Cardiac septum (tissue), 1 donor: Measurements from ENCODE around the gene WSCD1. TPM values are rescaled to one million over a fixed set of nuclear protein-coding genes. Genes with fewer than 3 reads are reported as not detected.

ENCODE experiments used
- DNase-seq: peaks from one replicate; pipeline ENCODE4 v3.0.0-alpha.2; 2020; ENCODE audit warnings: low spot score
- intact Hi-C: fragments of 100-400 bp; cut with DNase I; formaldehyde crosslinking; loops from one replicate; pipeline ENCODE4 v1.14.0; 2022
- total RNA-seq: library from RNA; stranded (reverse); fragmentation: NEBNext Ultra II Directional; extraction: Animal tissue kit (Norgen Biotek cat#: 25700); gene quantifications from one replicate; pipeline ENCODE4 v1.2.1, GENCODE V29; 2021
- donor health status: DM: no; HTN: no; CAD: no.

WSCD1 gene
- total RNA-seq, 1 donor from 2014 or later, result 1.4 TPM

DNA sequence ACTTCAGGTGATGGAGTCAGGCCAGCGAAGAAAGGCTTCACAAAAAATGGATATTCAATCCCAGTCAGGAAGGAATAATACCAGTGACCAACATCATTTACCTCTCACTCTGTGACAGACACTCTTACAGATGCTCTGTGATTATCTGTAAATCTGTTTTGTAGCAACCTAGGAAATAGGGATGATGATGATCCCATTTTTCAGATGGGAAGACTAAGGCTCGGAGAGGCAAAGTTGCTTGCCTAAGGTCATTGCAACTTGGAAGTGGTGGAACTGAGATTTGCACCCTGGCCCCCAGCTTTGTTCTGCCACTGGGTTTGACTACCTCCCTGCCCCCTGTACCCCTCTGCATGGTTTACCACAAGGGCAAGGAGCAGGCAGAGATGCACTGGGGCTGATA lies 14.1 kb upstream of the WSCD1 start:
- intact Hi-C loops, result no loop called here
- DNase-seq, result no peak

DNA sequence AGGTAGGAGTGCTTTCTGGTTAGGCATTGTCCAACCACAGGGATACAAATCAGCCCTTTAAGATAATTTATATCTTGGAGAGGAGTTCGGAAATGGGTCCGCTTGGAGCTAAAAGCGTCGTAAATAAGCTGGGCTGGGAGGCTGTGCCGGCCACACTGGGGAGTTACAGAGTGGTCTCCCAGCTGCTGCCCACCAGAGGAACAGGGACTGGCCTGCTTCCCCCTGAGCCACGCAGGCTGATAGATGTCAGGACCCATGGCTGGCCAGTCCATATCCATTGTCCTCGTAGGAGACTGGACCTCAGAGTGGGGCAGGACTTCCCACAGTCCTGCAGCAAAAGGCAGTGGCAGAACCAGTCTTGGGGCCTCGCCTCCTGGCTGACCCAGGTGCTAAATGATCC lies 12.6 kb upstream of the WSCD1 start:
- DNase-seq, result no peak
- intact Hi-C loops, result no loop called here

DNA sequence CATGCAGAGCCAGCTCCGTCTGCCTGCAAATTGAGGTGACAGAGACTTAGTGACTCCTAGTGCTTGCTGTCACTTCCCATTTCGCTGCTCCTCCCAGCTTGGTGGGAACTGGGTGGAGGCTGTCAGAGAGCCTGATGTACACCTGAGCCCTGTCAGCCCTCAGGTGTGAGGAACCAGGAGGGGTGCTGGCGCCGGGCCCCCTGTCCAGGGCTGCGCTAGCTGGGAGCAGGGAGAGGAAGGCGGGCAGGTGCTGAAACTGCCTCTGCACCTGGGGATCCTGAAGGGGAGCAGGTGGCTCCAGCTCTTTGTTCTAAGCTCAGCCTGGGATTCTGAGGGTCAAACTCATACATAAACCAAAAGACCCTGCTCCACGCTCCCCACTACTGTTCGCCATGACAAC lies 10.8 kb upstream of the WSCD1 start:
- intact Hi-C loops, result no loop called here

DNA sequence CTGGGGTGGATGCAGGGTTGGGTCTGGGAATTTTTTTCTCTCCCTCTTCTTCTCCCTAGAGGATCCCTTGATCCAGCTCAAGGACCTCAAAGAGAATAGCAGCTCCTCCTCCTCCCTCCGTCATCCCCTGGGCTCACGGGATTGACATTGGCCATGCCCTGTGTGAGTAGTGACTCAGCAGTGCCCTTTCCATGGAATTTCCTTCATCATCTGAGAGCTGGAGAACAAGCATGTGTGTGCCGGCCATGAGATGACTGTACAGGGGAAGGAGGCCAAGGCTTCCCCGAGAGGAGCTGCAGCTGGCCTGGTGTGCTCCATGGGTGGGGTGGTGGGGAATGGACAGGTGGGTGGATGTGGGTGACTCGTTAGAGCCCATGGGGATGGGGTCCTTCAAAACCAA lies 8.9 kb upstream of the WSCD1 start:
- no peak for DNase-seq

More for the DNA sequence above, 10.8 kb upstream of the WSCD1 start:
- no peak for DNase-seq

DNA sequence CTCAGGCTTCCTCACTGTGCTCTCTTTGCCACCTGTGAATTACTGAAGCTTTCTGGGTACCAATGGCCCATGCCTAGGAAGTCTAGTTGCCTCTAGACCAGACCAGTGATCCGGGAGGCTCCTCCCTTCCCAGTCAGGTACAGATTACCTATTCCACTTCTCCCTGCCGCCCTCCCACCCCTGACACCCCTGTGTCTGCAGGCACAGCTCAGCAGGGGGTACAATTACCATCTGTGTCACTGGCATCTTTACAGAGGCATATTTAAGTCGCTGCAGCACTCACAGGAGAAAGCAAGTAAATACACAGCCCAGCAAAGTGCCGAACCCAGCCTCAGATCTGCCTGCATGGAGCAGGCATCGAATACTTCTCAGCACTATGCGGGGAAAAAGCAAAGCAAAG lies 5.3 kb upstream of the WSCD1 start:
- intact Hi-C loops, result no loop called here
- no peak for DNase-seq

More for the DNA sequence above, 8.9 kb upstream of the WSCD1 start:
- intact Hi-C loops, result no loop called here

DNA sequence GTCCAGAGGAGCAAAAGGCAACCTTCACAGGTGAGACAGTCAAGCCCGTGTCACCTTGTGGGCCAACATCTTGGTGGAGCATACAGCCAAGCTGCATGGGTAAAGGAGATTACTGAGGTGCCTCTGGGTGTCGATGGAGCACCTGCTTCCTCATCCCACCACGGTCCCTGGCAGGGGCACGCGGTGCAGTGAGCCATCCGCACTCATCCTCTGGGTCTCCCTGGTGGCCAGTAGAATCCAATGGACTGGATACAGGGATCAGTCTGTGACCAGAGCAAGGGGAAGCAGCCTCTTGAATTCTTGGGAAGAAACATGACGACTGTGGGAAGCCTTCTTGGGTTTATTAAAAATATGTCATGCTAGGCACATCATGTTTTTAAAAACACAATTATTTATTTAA lies 4.8 kb upstream of the WSCD1 start:
- intact Hi-C loops, result no loop called here
- no peak for DNase-seq

DNA sequence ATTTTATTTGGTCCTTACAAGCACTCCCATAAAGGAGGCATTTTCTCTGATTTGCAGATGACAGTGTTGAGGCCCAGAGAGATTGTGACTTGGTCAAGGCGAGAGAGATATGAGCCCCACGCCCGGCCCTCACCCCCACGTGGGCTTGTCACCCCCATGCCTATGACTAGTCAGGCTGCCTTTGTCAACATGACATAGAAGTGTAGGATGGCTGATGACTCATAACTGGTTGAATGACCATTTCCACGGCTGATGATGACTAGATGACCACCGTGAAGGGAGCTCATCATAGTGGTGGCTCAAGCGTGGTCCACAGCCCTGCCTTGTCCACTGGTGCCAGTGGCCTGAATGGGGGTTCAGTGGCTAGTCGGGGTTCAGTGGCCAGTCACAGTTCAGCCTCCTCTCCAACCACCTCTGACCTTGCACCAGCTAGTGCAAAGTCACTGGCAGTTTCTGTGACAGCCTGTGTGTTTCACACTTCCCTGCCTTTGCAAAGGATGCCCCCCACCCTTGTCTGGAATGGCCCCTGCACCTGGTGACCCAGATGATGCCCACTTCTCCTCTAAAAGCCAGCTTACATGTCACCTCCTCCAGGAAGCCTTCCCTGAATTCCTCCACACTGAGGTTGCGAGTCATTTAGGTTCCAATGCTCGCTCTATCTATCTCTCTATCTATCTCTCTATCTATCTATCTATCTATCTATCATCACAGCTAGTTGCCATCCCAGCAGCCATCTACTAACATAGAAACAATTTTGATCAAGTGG lies 3.8 kb upstream of the WSCD1 start:
- intact Hi-C loops, result no loop called here

DNA sequence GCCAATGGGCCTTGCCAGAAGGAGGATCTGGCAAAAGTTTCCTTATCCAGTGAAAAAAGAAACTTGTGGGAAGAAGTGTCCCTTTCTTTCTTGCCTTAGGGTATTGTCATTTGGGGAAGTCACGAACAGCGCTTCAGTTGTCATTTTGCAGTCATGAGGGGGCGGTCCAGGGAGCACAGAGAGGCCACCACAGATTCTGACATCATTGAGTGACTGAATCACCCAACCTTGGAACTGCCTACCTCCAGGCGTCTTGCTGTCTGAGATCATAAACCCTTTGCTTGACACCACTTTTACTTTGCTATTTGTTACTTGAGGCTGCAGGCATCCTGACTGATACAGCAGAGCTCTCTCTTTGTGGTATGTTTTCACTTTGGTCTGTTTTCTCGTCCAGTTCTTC lies 3.1 kb upstream of the WSCD1 start:
- DNase-seq, result no peak
- intact Hi-C loops, result no loop called here

More for the DNA sequence above, 3.8 kb upstream of the WSCD1 start:
- no peak for DNase-seq

DNA sequence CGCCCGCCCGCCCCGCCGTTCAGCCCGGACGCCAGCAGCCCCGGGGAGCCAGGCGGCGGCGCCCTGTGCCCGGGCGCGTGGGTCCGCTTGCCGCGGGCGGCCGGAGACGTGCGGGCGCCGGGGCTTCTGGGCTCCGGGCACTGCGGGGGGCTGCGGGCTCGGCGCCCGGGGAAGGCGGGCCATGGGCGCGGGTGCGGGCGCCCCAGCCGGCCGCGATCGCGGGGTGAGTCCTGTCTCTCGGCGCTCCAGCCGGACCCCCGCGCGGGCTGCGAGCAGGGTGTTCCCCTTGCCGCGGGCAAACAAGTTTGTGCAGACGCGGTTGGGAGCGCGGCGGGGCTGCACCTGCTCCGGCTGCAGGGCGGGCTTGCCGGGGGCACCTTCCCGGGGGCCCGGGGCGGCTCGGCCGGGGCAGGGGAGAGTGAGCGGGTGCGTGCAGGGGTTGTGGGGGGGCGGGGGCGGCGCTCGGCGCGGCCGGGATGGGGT lies 292 bp downstream of the WSCD1 start:
- DNase-seq, result no peak
- intact Hi-C loops, result no loop called here

DNA sequence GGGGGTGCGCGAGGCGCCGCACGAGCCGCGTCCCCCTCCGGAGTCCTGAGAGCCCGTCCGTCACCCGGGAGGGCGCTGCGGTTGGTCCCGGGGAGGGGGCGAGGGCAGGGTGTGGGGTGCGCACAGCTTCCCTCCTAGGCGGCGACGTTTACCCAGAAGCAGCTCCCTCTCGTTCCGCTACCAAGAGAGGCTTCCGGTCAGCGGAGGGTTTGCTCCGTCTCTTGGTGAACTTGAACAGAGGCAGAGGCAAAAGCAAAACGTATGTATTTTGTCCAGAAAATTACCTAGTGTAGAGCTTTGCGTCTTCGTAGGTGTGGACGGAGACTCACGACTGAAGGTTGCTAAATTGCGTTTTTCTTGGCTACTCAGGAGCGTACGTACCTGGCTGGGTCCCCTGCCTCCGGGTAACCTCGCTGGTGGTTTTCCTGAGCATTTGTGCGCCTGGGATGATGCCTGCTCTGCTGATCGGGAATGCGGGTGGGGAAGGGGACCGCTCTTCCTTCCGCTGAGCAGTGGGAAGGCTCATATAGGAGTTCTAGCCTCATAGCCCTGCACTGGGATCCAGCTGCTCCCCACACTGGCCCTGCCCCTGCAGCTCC lies 833 bp downstream of the WSCD1 start:
- intact Hi-C loops, result no loop called here
- DNase-seq, result no peak

DNA sequence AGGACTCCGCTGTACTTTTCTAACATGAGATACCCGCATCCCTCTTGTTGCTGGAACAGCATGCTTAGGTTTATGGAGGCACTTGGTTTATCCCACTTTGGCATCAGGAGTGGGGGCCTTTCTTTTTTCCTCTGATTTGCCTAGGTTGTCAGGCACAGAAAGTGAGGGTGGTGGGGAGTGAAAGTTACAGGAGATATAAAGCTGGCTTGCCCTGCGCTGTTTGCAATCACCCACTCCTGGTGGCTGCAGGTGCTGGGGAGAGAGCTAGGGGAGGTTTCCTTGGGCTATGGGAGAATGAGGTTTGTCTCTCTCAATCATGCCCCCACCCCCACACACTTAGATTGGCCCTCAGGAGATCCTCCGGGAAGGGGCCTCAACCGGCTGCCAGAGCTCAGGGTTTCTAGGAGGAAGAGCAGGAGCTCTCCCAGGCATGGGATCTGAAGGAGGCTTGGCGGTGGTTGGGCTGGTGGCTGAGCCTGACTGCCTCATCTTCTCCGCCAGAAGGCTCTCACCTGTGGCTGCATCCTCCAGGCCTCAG lies 1.4 kb downstream of the WSCD1 start:
- intact Hi-C loops, result no loop called here
- no peak for DNase-seq

DNA sequence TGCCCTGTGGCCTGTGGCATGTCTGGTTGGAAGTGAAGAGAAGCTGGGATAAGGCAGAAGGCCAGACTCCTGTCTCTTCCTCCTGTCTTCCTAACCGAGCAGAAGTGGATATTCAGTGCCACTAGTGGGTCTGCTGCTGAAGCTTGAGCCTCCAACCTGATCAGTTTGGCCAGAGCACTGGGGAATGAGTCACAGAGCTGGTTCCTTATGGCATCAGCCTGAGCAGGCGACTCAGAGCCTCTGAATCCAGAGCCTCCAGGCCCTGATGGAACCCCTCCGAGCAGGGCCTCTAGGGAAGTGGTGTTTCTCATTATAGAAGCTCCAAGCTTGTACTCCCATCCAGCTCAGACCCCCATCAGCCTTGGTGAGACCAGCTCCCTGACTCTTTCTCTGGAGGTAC lies 2.0 kb downstream of the WSCD1 start:
- intact Hi-C loops, result no loop called here
- DNase-seq, result no peak

DNA sequence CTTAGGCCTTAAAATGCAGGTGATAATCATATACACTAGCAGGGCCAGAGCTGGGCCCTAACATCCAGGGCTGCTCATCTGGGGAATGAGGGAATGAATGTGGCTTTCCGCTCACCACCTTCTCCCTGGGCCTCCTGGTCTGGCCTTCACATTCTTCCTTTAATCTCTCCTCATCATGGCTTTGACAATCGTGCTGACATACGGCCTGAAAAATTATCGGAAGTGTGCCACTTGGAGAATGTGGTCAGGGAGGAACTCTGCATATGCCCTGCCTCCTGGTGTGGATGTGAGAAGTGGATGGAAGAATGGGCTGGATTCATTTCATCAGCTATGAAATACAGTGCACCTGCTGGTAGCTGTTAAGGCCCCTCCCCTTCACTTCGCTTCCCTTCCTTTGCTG lies 2.4 kb downstream of the WSCD1 start:
- intact Hi-C loops, result no loop called here
- DNase-seq, result no peak

DNA sequence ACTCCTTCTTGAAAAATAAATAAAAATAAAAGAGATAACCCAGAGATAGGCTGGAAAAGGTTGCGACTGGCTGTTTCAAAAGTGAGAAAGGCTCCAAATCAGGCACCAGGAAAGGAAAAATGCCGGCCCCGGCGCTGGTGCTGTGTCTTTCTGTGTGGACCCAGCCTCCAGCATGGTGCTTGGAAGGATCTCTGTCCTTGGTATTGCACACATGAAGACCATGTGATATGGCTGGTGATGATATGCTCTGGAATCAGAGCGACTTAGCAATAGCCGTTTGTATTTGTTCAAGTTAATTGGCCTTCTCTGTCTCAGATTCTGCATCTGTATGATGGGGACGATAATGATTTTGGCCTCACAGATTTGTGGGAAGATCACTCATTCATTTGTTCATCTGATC lies 3.4 kb downstream of the WSCD1 start:
- intact Hi-C loops, result no loop called here
- no peak for DNase-seq

DNA sequence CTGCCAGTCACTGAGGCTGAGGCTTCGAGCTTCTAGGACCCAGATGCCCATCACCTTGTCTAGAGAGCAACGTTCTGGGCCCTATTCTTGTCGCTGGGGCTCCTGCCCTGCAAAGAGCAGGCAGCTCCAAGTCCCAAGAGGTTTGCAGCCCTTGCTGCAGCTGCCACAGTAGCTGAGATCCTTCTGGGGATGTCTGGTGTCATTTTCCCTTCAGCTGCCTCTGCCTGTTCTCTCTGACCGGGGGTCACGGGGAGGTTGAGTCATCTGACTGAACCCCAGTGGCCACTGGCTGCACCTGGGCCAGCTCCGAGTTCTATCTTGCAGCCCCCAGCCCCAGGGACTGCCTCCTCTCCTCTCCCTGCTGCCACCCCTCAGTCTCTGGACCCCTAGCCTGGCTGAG lies 4.9 kb downstream of the WSCD1 start:
- no peak for DNase-seq
- intact Hi-C loops, result no loop called here

DNA sequence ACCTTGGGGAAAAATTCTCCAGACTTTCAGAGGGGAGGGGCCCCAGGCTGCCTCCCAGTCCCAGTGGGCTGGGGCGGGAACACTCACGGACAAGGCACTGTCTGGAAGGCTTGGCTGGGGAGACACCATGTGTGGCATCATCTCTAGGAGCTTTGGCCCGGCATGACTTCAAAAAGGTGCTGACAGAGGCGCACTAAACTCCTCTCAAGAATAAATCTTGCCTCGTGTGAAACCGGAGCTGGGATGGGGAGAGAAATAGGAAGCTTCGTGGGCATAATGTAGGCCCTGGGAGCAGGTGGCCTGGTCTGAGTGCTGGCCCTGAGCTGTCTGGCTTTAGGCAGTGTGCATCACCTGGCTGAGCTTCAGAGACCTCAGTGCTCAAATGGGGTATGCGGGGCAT lies 5.7 kb downstream of the WSCD1 start:
- intact Hi-C loops, result no loop called here
- DNase-seq, result no peak

DNA sequence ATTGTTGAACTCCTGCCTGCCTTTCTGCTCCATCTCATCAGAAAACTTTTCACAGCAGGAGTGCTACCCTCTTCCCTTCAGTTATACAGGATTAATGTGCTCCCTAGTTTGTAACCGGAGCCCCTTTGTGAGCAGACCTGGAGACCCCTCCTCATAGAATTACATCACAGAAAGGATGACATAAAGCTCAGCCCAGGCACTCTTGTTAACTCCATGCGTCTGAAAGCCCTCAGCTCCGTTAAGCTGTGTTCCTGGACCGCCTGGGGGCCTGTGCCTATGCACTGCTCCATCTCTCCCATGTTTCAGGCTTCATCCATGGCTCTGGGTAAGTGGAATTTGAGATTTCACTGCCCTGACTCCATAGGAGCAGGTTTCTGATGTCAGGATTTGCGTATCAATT lies 7.6 kb downstream of the WSCD1 start:
- no peak for DNase-seq
- intact Hi-C loops, result no loop called here

DNA sequence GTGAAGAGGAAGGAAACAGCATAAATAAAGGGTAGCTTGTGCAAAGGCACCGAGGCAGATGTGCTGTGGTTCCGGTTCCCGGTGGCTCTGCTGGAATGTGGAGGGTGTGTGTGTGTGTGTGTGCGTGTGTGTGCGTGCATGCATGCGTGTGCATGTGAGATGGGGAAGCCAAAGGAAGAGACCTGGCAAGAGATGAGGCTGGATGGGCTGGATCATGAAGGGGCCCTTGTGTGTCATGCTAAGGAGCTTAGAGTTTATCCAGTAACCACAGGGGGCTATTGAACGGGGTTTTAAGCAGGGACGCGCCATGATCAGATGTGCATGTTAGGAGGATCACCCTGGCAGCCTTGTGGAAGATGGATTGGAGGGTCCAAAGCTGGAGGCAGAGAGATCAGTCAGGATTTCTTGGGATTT lies 8.3 kb downstream of the WSCD1 start:
- intact Hi-C loops, result no loop called here

DNA sequence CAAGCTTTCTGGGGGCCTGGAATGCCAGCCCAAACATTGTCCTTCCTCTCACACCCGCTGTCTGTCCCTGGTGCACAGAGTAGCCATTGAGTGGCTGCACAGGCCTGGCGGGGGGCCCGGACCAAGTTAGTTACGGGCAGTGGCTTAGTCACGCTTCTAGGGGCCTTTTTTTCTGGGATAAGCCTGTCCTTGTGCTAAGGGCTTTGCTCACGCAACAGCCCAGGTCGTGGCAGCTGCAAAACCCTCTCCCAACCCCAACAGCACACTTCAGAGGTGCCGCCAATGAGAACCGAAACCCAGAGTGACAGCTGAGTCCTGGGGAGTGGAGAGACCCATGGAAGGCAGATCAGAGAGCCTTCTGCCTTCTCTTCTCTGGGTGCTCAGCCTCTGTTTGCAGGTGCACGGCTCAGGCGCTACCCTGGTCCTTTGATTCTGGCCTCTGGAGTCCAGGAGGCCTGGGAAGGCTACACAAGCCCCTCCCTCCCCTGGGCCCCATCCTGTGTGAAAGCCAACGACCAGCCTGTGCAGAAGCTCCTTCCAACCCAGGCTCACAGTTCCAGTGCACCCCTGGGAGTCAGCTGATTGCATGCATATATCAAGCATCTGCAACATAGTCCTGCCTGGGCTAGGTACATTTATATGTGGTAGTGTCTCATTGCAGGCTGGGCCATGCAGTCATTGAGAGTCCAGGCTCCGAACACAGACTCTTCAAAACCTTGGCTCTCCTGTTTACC lies 9.1 kb downstream of the WSCD1 start:
- intact Hi-C loops, result no loop called here
- no peak for DNase-seq

More for the DNA sequence above, 8.3 kb downstream of the WSCD1 start:
- DNase-seq, result no peak

DNA sequence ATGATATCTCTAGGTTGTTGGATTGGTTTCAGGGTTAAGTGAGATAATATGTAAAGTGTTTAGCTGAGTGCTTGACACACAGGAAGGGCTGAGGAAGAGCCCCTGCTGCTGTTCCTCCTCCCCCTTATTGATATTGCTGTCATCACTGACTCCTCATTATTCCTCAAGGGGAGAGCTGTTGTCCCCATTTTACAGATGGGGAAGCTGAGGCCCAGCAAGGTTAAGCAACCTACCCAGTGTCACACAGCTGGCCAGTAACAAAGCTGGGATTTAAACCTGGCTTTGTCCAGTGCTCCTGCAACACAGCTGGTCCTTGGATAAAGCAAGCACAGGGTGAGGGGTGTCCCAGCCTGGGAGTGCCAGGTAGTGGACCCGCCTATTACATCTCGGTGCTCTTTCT lies 9.8 kb downstream of the WSCD1 start:
- no peak for DNase-seq
- intact Hi-C loops, result loop anchor here (10.0 kb wide), 1 partner anchor 65 kb away; no protein-coding TSS in a partner anchor
